ENCODE data around the gene EIF4A2. TPM values are rescaled to one million over a fixed set of nuclear protein-coding genes. Genes with fewer than 3 reads are reported as not detected.
A peak's percentile ranks its signal among the peaks of the same experiment; 100 is the strongest.

EIF4A2 gene
- total and polyA plus RNA-seq, 8 donors, result 209 to 402 (median 264) TPM

- Histone ChIP-seq H3K4me1 (peaks cover 28 to 30% (median 28%) of the 10 kb centered on the region in 3 donors), H3K36me3 (peaks cover 9 to 56% (median 37%) of the 10 kb centered on the region in 3 donors), H3K9me3 (no peaks in the 10 kb centered on the region), H3K27me3 (no peaks in the 10 kb centered on the region), H3K4me3 (peak overlapping the region in 2 of 4 donors; percentile 86), H3K27ac (no peak overlapping the region)
- DNase-seq, result no peak
- 47 to 55% methylated on average over 3 of the region's 3 CpGs for WGBS, 2 donors
- intact Hi-C loops (cut with DNase I), result no loop called here
- TF ChIP-seq CTCF (IDR thresholded peaks at IDR 0.05), result no peak
- no peak for ATAC-seq
- FAIRE-seq, result no peak
These were observed 3.5 kb downstream of the EIF4A2 start for GRCh38 chr3:186786922-186787321.

GRCh38 chr3:186787642-186788481, 4.5 kb downstream of the EIF4A2 start:
- FAIRE-seq (no peak), ATAC-seq (no peak), DNase-seq (no peak)
- no peak for TF ChIP-seq CTCF (IDR thresholded peaks at IDR 0.05)
- Histone ChIP-seq H3K9me3 (no peaks in the 10 kb centered on the region), H3K4me3 (peak overlapping the region in 2 of 4 donors; percentile 86), H3K36me3 (peaks cover 9 to 56% (median 37%) of the 10 kb centered on the region in 3 donors), H3K27me3 (no peaks in the 10 kb centered on the region), H3K4me1 (peaks cover 28 to 30% (median 28%) of the 10 kb centered on the region in 3 donors), H3K27ac (no peak overlapping the region)
- 56 to 59% methylated on average over 15 of the region's 15 CpGs for WGBS, 2 donors
- intact Hi-C loops (cut with DNase I), result no loop called here

- no peak for TF ChIP-seq CTCF (IDR thresholded peaks at IDR 0.05)
- H3K27ac ChIP-seq, result no peak overlapping the region
- FAIRE-seq, result no peak
These were observed 5.3 kb downstream of the EIF4A2 start for GRCh38 chr3:186788482-186789370.

GRCh38 chr3:186789554-186790260, 6.3 kb downstream of the EIF4A2 start:
- FAIRE-seq, result peak; percentile 87

More at GRCh38 chr3:186788482-186789370, 5.3 kb downstream of the EIF4A2 start:
- Histone ChIP-seq H3K9me3 (no peaks in the 10 kb centered on the region), H3K4me3 (no peak overlapping the region), H3K27me3 (no peaks in the 10 kb centered on the region), H3K36me3 (peaks cover 9 to 56% (median 37%) of the 10 kb centered on the region in 3 donors), H3K4me1 (peaks cover 28 to 30% (median 28%) of the 10 kb centered on the region in 3 donors)
- 45 to 47% methylated on average over 13 of the region's 13 CpGs for WGBS, 2 donors
- DNase-seq, result no peak
- no peak for ATAC-seq
- intact Hi-C loops (cut with DNase I), result no loop called here

More at GRCh38 chr3:186789554-186790260, 6.3 kb downstream of the EIF4A2 start:
- DNase-seq (no peak), ATAC-seq (no peak)
- intact Hi-C loops (cut with DNase I), result no loop called here
- no peak for TF ChIP-seq CTCF (IDR thresholded peaks at IDR 0.05)
- no peaks in the 10 kb centered on the region for H3K9me3 ChIP-seq
- H3K27me3 ChIP-seq, result no peaks in the 10 kb centered on the region
- no peak overlapping the region for H3K4me3 ChIP-seq
- H3K4me1 ChIP-seq, result peaks cover 28 to 30% (median 28%) of the 10 kb centered on the region in 3 donors
- no peak overlapping the region for H3K27ac ChIP-seq
- WGBS, 2 donors, result 42 to 46% methylated on average over 4 of the region's 4 CpGs
- peaks cover 9 to 55% (median 34%) of the 10 kb centered on the region in 3 donors for H3K36me3 ChIP-seq
